B cell (primary cell): ENCODE results near the gene PUM1. TPM values are rescaled to one million over a fixed set of nuclear protein-coding genes. Genes with fewer than 3 reads are reported as not detected.

ENCODE experiments used
- ATAC-seq: fragments of 200-7000 bp; cut with Tn5 transposase; one replicate; pipeline ENCODE4 v1.10.0; 2021; ENCODE audit warnings: low read depth, mild to moderate bottlenecking, moderate number of reproducible peaks, moderate library complexity
- CTCF ChIA-PET: fragments of 350-600 bp; sonication (Branson Sonifier 250); formaldehyde crosslinking; loops from one replicate; lab custom pipeline; 2021; ENCODE audit warnings: antibody characterized with exemption, inconsistent platforms; lab: Charles Lee
- POLR2A ChIA-PET: fragments of 350-600 bp; sonication (Branson Sonifier 250); formaldehyde crosslinking; loops from one replicate; lab custom pipeline; 2021; ENCODE audit warnings: antibody characterized with exemption; lab: Charles Lee
- DNase-seq: peaks from one replicate; pipeline ENCODE4 v3.0.0; 2013
- H2AFZ ChIP-seq: 2 replicates; pipeline ENCODE4 v1.6.1; 2012; ENCODE audit warnings: mild to moderate bottlenecking, low read depth, low read length; ENCODE audit not compliant: insufficient read depth, poor library complexity, severe bottlenecking
- H3K27ac ChIP-seq, 2 donors: 1 replicate in 1 of 2; 2 replicates in 1 of 2; pipeline ENCODE4 v1.5.1; 2012 to 2013; ENCODE audit warnings: low read length in 2 of 2, mild to moderate bottlenecking in 2 of 2, moderate library complexity in 1 of 2
- H3K27me3 ChIP-seq, 4 experiments: fragments of 200-600 bp in 1 of 4; sonication (generic) in 1 of 4; replicated peaks in 1 of 4; 1 replicate in 2 of 4; 2 replicates in 2 of 4; pipeline versions ENCODE4 v1.6.1 to v1.7.0; 2013 to 2016; ENCODE audit warnings: low read length in 3 of 4, mild to moderate bottlenecking in 2 of 4, mixed read lengths in 1 of 4, moderate library complexity in 1 of 4; ENCODE audit not compliant: insufficient read depth in 4 of 4, control insufficient read depth in 3 of 4; ENCODE audit errors: control extremely low read depth in 1 of 4
- H3K36me3 ChIP-seq, 2 experiments: replicated peaks in 1 of 2; 1 replicate in 1 of 2; 2 replicates in 1 of 2; pipeline versions ENCODE4 v1.6.1 to v1.7.1; 2013; ENCODE audit warnings: low read length in 1 of 2; ENCODE audit not compliant: insufficient read depth in 2 of 2, control insufficient read depth in 1 of 2; ENCODE audit errors: control extremely low read depth in 1 of 2, extremely low read depth in 1 of 2
- H3K4me1 ChIP-seq, 2 donors: fragments of 200-600 bp in 1 of 2; sonication (generic) in 1 of 2; 1 replicate in 1 of 2; 2 replicates in 1 of 2; pipeline versions ENCODE4 v1.5.1 to v1.6.1; 2013 to 2017; ENCODE audit warnings: low read length in 2 of 2; ENCODE audit not compliant: control insufficient read depth in 2 of 2, insufficient read depth in 2 of 2
- H3K4me2 ChIP-seq: replicated peaks from 2 replicates; pipeline ENCODE3; 2012; ENCODE audit warnings: mild to moderate bottlenecking, low read depth, low read length; ENCODE audit not compliant: poor library complexity, severe bottlenecking
- H3K4me3 ChIP-seq, 5 experiments: fragments of 200-600 bp in 1 of 5; sonication (generic) in 1 of 5; 1 replicate in 3 of 5; 2 replicates in 2 of 5; pipeline versions ENCODE4 v1.5.1 to v1.7.0; 2011 to 2016; ENCODE audit warnings: low read length in 4 of 5, mild to moderate bottlenecking in 4 of 5, low read depth in 2 of 5, control low read depth in 1 of 5, moderate library complexity in 1 of 5; ENCODE audit not compliant: insufficient read depth in 1 of 5; ENCODE audit errors: control extremely low read depth in 1 of 5, extremely low read depth in 1 of 5
- H3K79me2 ChIP-seq: fragments of 200-600 bp; sonication (generic); one replicate; pipeline ENCODE4 v1.6.0; 2016; ENCODE audit warnings: low read length; ENCODE audit not compliant: control insufficient read depth, insufficient read depth
- H3K9ac ChIP-seq: fragments of 200-600 bp; sonication (generic); 2 replicates; pipeline ENCODE4 v1.6.1; 2017; ENCODE audit warnings: mild to moderate bottlenecking, low read length, moderate library complexity
- H3K9me3 ChIP-seq, 3 donors: one replicate each; pipeline versions ENCODE4 v1.6.1 to v1.7.1; 2013; ENCODE audit warnings: low read length in 2 of 3; ENCODE audit not compliant: control insufficient read depth in 2 of 3, insufficient read depth in 1 of 3; ENCODE audit errors: control extremely low read depth in 1 of 3
- H4K20me1 ChIP-seq: 2 replicates; pipeline ENCODE4 v1.6.0; 2012; ENCODE audit warnings: mild to moderate bottlenecking, low read length; ENCODE audit not compliant: insufficient read depth, control insufficient read depth, poor library complexity, severe bottlenecking
- H3K27ac Mint-ChIP-seq: one replicate; pipeline ENCODE4 v1.8.0; 2021; ENCODE audit warnings: mixed read lengths
- H3K27me3 Mint-ChIP-seq: one replicate; pipeline ENCODE4 v1.8.0; 2021; ENCODE audit warnings: mixed read lengths
- H3K4me1 Mint-ChIP-seq: one replicate; pipeline ENCODE4 v1.8.0; 2021; ENCODE audit warnings: mixed read lengths
- H3K4me3 Mint-ChIP-seq: one replicate; pipeline ENCODE4 v1.8.0; 2021; ENCODE audit warnings: mixed read lengths
- H3K9me3 Mint-ChIP-seq: one replicate; pipeline ENCODE4 v1.8.0; 2022; ENCODE audit warnings: mixed read lengths; ENCODE audit not compliant: insufficient read depth
- CTCF ChIP-seq: fragments of 200-600 bp; IDR thresholded peaks from one replicate; pipeline ENCODE4 v1.8.0; 2022; ENCODE audit warnings: antibody characterized with exemption, mild to moderate bottlenecking
- EZH2 ChIP-seq: IDR thresholded peaks from 2 replicates; pipeline ENCODE4 v1.6.1; 2012; ENCODE audit warnings: borderline replicate concordance, low read depth, mild to moderate bottlenecking, moderate library complexity, low read length; ENCODE audit not compliant: insufficient read depth, poor library complexity, severe bottlenecking
- WGBS: methylation state at CpG from one replicate; pipeline ENCODE4 v1.1.5; 2013; ENCODE audit warnings: missing lambda C conversion rate; ENCODE audit not compliant: insufficient coverage; 5-methylcytosine and 5-hydroxymethylcytosine counted together
- intact Hi-C: fragments of 100-400 bp; cut with micrococcal nuclease; formaldehyde crosslinking; loops from one replicate; pipeline ENCODE4 v1.10.0; 2022
- polyA plus RNA-seq: library from polyadenylated mRNA; depleted of rRNA; stranded (reverse); fragments of >200 nt; gene quantifications from 2 replicates; pipeline ENCODE4 v1.2.3, GENCODE V29; 2012
- total RNA-seq, 2 donors: library from RNA; stranded (reverse); fragments of 120-200 nt in 1 of 2; gene quantifications; 1 replicate in 1 of 2; 2 replicates in 1 of 2; pipeline versions ENCODE4 v1.2.3 to v1.2.4, GENCODE V29; 2013 to 2022

PUM1 gene
- total and polyA plus RNA-seq, 2 donors (not counting 1 experiment from before 2014, with no cell fraction given) = 52.8 to 177 TPM

GRCh38 chr1:31069392-31069791 is 3.9 kb upstream of the PUM1 start:
- Histone ChIP-seq H3K9ac (no peak overlapping the region), H3K4me3 (no peak overlapping the region), H3K36me3 (no peaks in the 10 kb centered on the region), H3K27ac (no peak overlapping the region), H3K79me2 (peaks cover 7% of the 10 kb centered on the region), H3K27me3 (no peaks in the 10 kb centered on the region), H3K4me2 (no peak overlapping the region), H2AFZ (no peak overlapping the region), H3K4me1 (peaks cover under 1 to 4% of the 10 kb centered on the region in 2 donors), H4K20me1 (no peaks in the 10 kb centered on the region), H3K9me3 (no peaks in the 10 kb centered on the region)
- Mint-ChIP-seq H3K4me1 (peaks cover 11% of the 10 kb centered on the region), H3K9me3 (no peaks in the 10 kb centered on the region), H3K27ac (no peak overlapping the region), H3K4me3 (no peak overlapping the region), H3K27me3 (no peaks in the 10 kb centered on the region)
- ChIA-PET POLR2A (no interaction called here), CTCF (no interaction called here)
- no peak for TF ChIP-seq EZH2
- no peak for TF ChIP-seq CTCF
- DNase-seq (no peak), ATAC-seq (no peak)
- 61% methylated on average over 3 of the region's 9 CpGs for WGBS
- intact Hi-C loops = no loop called here

- Histone ChIP-seq H3K9me3 (no peaks in the 10 kb centered on the region), H2AFZ (peak overlapping the region; percentile 78), H3K4me1 (peaks cover 25 to 34% of the 10 kb centered on the region in 2 donors), H4K20me1 (peaks cover 23% of the 10 kb centered on the region), H3K27me3 (no peaks in the 10 kb centered on the region), H3K4me3 (peak overlapping the region; percentile 72 to 93 (median 84)), H3K4me2 (peak overlapping the region; percentile 84), H3K9ac (peak overlapping the region; percentile 95), H3K36me3 (peaks cover 0 to 1% of the 10 kb centered on the region in 2 experiments), H3K27ac (peak overlapping the region; percentile 90 to 94), H3K79me2 (peaks cover 53% of the 10 kb centered on the region)
- peak overlapping the region; percentile 99 for H3K27ac Mint-ChIP-seq
- no peak for ATAC-seq
- under 1% methylated on average over 17 of the region's 19 CpGs for WGBS
- H3K27me3 Mint-ChIP-seq = no peaks in the 10 kb centered on the region
- H3K4me3 Mint-ChIP-seq = peak overlapping the region; percentile 100
- no peak for DNase-seq
- intact Hi-C loops = loop anchor here (1.0 to 2.0 kb wide), 4 partner anchors 16 to 346 kb away; no protein-coding TSS in a partner anchor
- TF ChIP-seq EZH2 (no peak), CTCF (no peak)
- no peaks in the 10 kb centered on the region for H3K9me3 Mint-ChIP-seq
- POLR2A ChIA-PET = interaction anchor here (0.5 to 0.6 kb wide), 3 partner anchors 68 to 1917 kb away, joined by 5 to 9 read pairs (median 7); no protein-coding TSS in a partner anchor
- CTCF ChIA-PET = interaction anchor here (0.5 to 1.3 kb wide), 3 partner anchors 8 to 89 kb away, joined by 3 read pairs; no protein-coding TSS in a partner anchor
- H3K4me1 Mint-ChIP-seq = peaks cover 44% of the 10 kb centered on the region
Measured at GRCh38 chr1:31064718-31065309, 703 bp downstream of the PUM1 start.
